Measurements from ENCODE around the gene CTNNB1. TPM values are rescaled to one million over a fixed set of nuclear protein-coding genes. Genes with fewer than 3 reads are reported as not detected.

Gene CTNNB1
- total RNA-seq, 4 donors from 2014 or later = 379 to 659 (median 437) TPM

GRCh38 chr3:41188306-41188705, 11.0 kb upstream of the CTNNB1 start:
- no peak for ATAC-seq (ENCODE audit: low FRiP score)
- TF ChIP-seq, protein P1, sequence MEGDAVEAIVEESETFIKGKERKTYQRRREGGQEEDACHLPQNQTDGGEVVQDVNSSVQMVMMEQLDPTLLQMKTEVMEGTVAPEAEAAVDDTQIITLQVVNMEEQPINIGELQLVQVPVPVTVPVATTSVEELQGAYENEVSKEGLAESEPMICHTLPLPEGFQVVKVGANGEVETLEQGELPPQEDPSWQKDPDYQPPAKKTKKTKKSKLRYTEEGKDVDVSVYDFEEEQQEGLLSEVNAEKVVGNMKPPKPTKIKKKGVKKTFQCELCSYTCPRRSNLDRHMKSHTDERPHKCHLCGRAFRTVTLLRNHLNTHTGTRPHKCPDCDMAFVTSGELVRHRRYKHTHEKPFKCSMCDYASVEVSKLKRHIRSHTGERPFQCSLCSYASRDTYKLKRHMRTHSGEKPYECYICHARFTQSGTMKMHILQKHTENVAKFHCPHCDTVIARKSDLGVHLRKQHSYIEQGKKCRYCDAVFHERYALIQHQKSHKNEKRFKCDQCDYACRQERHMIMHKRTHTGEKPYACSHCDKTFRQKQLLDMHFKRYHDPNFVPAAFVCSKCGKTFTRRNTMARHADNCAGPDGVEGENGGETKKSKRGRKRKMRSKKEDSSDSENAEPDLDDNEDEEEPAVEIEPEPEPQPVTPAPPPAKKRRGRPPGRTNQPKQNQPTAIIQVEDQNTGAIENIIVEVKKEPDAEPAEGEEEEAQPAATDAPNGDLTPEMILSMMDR (IDR thresholded peaks at IDR 0.05) = no peak
- DNase-seq (ENCODE audit: low spot score) = no peak

- TF ChIP-seq, protein P1 (IDR thresholded peaks at IDR 0.05) = no peak
- ATAC-seq (ENCODE audit: low FRiP score) (no peak), DNase-seq (ENCODE audit: low spot score) (no peak)
These were observed 8.6 kb upstream of the CTNNB1 start for GRCh38 chr3:41190509-41191284.

DNA sequence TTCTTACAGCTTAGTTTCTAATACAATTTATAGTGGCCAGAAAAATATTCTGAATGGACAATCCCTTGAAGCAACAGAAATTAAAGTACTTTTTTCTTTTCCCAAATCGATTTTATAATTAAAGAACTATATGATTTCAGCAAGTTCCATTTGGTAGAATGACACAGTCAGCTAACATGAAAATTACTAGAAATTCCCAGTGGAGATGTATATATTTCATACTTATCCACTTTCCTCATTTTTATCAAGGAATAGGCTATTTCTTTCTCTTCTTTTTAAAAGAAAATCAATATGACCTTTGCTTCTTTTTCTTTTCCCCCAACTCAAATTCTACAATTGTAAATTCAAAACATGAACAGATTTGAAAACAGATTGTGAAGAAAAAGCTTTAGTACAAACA, 6.4 kb upstream of the CTNNB1 start:
- TF ChIP-seq, protein P1 (IDR thresholded peaks at IDR 0.05) = no peak
- no peak for DNase-seq (ENCODE audit: low spot score)
- ATAC-seq (ENCODE audit: low FRiP score) = no peak

- ATAC-seq (ENCODE audit: low FRiP score) (no peak), DNase-seq (ENCODE audit: low spot score) (no peak)
- TF ChIP-seq, protein P1 (IDR thresholded peaks at IDR 0.05) = no peak
These were observed 5.3 kb upstream of the CTNNB1 start for GRCh38 chr3:41193794-41194539.

GRCh38 chr3:41194701-41195100, 4.6 kb upstream of the CTNNB1 start:
- DNase-seq (ENCODE audit: low spot score) (no peak), ATAC-seq (ENCODE audit: low FRiP score) (no peak)
- TF ChIP-seq, protein P1 (IDR thresholded peaks at IDR 0.05) = no peak

GRCh38 chr3:41195946-41196345, 3.4 kb upstream of the CTNNB1 start:
- TF ChIP-seq, protein P1 (IDR thresholded peaks at IDR 0.05) = no peak
- ATAC-seq (ENCODE audit: low FRiP score) = no peak
- no peak for DNase-seq (ENCODE audit: low spot score)
